ENCODE data around the gene RDX. TPM values are rescaled to one million over a fixed set of nuclear protein-coding genes. Genes with fewer than 3 reads are reported as not detected.

Gene RDX
- total and polyA plus RNA-seq, 2 of the 13 experiments (the other 11 are each of a cell fraction or from before 2014, with no cell fraction given), result 20.7 to 63.1 TPM

GRCh38 chr11:110172468-110173065, 123.8 kb downstream of the RDX start:
- intact Hi-C loops (cut with micrococcal nuclease; ENCODE audit: unreplicated experiment), result no loop called here
- TF ChIP-seq NFRKB (IDR thresholded peaks at IDR 0.05), result no peak
- no peak for TF ChIP-seq HIVEP1 (CRISPR knock-in tag; IDR thresholded peaks at IDR 0.05)
- TF ChIP-seq, protein P1, sequence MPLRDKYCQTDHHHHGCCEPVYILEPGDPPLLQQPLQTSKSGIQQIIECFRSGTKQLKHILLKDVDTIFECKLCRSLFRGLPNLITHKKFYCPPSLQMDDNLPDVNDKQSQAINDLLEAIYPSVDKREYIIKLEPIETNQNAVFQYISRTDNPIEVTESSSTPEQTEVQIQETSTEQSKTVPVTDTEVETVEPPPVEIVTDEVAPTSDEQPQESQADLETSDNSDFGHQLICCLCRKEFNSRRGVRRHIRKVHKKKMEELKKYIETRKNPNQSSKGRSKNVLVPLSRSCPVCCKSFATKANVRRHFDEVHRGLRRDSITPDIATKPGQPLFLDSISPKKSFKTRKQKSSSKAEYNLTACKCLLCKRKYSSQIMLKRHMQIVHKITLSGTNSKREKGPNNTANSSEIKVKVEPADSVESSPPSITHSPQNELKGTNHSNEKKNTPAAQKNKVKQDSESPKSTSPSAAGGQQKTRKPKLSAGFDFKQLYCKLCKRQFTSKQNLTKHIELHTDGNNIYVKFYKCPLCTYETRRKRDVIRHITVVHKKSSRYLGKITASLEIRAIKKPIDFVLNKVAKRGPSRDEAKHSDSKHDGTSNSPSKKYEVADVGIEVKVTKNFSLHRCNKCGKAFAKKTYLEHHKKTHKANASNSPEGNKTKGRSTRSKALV (CRISPR knock-in tag; IDR thresholded peaks at IDR 0.05), result no peak
- TF ChIP-seq ZNF335 (CRISPR knock-in tag; IDR thresholded peaks at IDR 0.05), result no peak
- no peak for TF ChIP-seq ZSCAN30 (CRISPR knock-in tag; IDR thresholded peaks at IDR 0.05)
- TF ChIP-seq, protein P2, sequence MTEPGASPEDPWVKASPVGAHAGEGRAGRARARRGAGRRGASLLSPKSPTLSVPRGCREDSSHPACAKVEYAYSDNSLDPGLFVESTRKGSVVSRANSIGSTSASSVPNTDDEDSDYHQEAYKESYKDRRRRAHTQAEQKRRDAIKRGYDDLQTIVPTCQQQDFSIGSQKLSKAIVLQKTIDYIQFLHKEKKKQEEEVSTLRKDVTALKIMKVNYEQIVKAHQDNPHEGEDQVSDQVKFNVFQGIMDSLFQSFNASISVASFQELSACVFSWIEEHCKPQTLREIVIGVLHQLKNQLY (CRISPR knock-in tag; IDR thresholded peaks at IDR 0.05), result no peak
- no peak for TF ChIP-seq ZNF75D (CRISPR knock-in tag; IDR thresholded peaks at IDR 0.05; ENCODE audit: borderline replicate concordance)
- no peak for TF ChIP-seq ARNTL (CRISPR knock-in tag; IDR thresholded peaks at IDR 0.05)
- no peak for TF ChIP-seq ZBTB40 (IDR thresholded peaks at IDR 0.05)
- TF ChIP-seq ZBTB40 (CRISPR knock-in tag; IDR thresholded peaks at IDR 0.05), result no peak
- no peak for TF ChIP-seq RXRB (CRISPR knock-in tag; IDR thresholded peaks at IDR 0.05; ENCODE audit: borderline replicate concordance)
- no peak for TF ChIP-seq SP2 (CRISPR knock-in tag; IDR thresholded peaks at IDR 0.05)
- no peak for TF ChIP-seq FOXC1 (CRISPR knock-in tag; IDR thresholded peaks at IDR 0.05; ENCODE audit: borderline replicate concordance)
- no peak for TF ChIP-seq ZNF567 (CRISPR knock-in tag; IDR thresholded peaks at IDR 0.05; ENCODE audit: borderline replicate concordance)
- TF ChIP-seq CAMTA2 (CRISPR knock-in tag; IDR thresholded peaks at IDR 0.05; ENCODE audit: borderline replicate concordance), result no peak
- Histone ChIP-seq H3K79me2 (ENCODE audit: insufficient read depth, low read length) (no peaks in the 10 kb centered on the region), H3K27ac (ENCODE audit: extremely low read length, insufficient read depth, low read length) (no peak overlapping the region), H3K27me3 (ENCODE audit: control insufficient read depth in 1 of 2, insufficient read depth in 2 of 2, low read length in 2 of 2) (peaks cover 0 to 5% of the 10 kb centered on the region in 2 experiments; a peak in 1 of 5 replicates), H4K20me1 (ENCODE audit: insufficient read depth, low read length) (no peaks in the 10 kb centered on the region), H3K4me3 (replicated peaks in 1 of 3; ENCODE audit: insufficient read depth in 1 of 3, low read depth in 2 of 3, low read length in 3 of 3) (no peak overlapping the region), H3K4me1 (ENCODE audit: insufficient read depth, low read length) (peaks cover 13% of the 10 kb centered on the region; the same call in 1 of the 2 replicates), H3K9ac (ENCODE audit: insufficient read depth, low read depth, low read length) (no peak overlapping the region), H3K9me3 (ENCODE audit: low read length) (no peaks in the 10 kb centered on the region), H2AFZ (ENCODE audit: low read length) (no peak overlapping the region), H3K4me2 (ENCODE audit: low read depth, low read length) (no peak overlapping the region), H3K36me3 (replicated peaks in 1 of 2; ENCODE audit: control insufficient read depth in 1 of 2, insufficient read depth in 2 of 2, low read length in 2 of 2) (no peaks in the 10 kb centered on the region)
- CTCF ChIA-PET (ENCODE audit: low intra/inter-chr PET ratio, low total read pairs), result no interaction called here
- no peak for ATAC-seq
- POLR2A ChIA-PET, result no interaction called here
- 55% methylated on average over 11 of the region's 11 CpGs for whole genome bisulfite sequencing (ENCODE audit: low lambda C conversion rate)
- in situ Hi-C loops (cut with HindIII; ENCODE audit: extremely low pct_ligation_motif_present, low pct_unique_long_range_greater_than_20kb), result no loop called here
- FAIRE-seq, result no peak
- no TSS peak for BruUV-seq (replicated peaks)
- no peak for DNase-seq (ENCODE audit: low spot score)

Data from HepG2 (cell line).